ENCODE measurements around the gene RNF149.
"Not testable (repeated sequence)": the region's sequence is repeated elsewhere in the genome, so short reads cannot be mapped to it uniquely, and the experiment has no call there.

The RNF149 gene

GRCh38 chr2:101253013-101253702 lies 55.3 kb downstream of the RNF149 start:
- peak; percentile 26 to 48 for DNase-seq

- peak; percentile 94 for DNase-seq
Observed at GRCh38 chr2:101252408-101253012, 56.0 kb downstream of the RNF149 start, which contains the start of gene CNOT11. Gene CNOT11, plus strand, starts transcription at chr2:101252886. Its CDS starts 79 bp downstream, at chr2:101252965.

GRCh38 chr2:101251844-101252407 lies 56.6 kb downstream of the RNF149 start:
- no peak for DNase-seq

GRCh38 chr2:101251246-101251781 lies 57.2 kb downstream of the RNF149 start:
- not testable (repeated sequence) for DNase-seq

GRCh38 chr2:101249826-101250225 lies 58.7 kb downstream of the RNF149 start:
- no peak for DNase-seq

- DNase-seq = not testable (repeated sequence)
Observed at GRCh38 chr2:101248756-101249155, 59.7 kb downstream of the RNF149 start.

GRCh38 chr2:101245468-101245867 lies 63.0 kb downstream of the RNF149 start:
- DNase-seq = not testable (repeated sequence)

GRCh38 chr2:101244899-101245298 lies 63.6 kb downstream of the RNF149 start:
- not testable (repeated sequence) for DNase-seq

GRCh38 chr2:101244373-101244772 lies 64.1 kb downstream of the RNF149 start:
- DNase-seq = not testable (repeated sequence)

GRCh38 chr2:101241158-101241557 lies 67.3 kb downstream of the RNF149 start:
- no peak for DNase-seq

GRCh38 chr2:101240694-101241093 lies 67.8 kb downstream of the RNF149 start:
- DNase-seq = peak; percentile 13 to 50

- not testable (repeated sequence) for DNase-seq
Observed at GRCh38 chr2:101239760-101240118, 68.8 kb downstream of the RNF149 start.

GRCh38 chr2:101238930-101239759 lies 69.4 kb downstream of the RNF149 start:
- DNase-seq = no peak

GRCh38 chr2:101237944-101238343 lies 70.6 kb downstream of the RNF149 start:
- not testable (repeated sequence) for DNase-seq

- not testable (repeated sequence) for DNase-seq
Observed at GRCh38 chr2:101235956-101236355, 72.5 kb downstream of the RNF149 start.

GRCh38 chr2:101234169-101234938 lies 74.1 kb downstream of the RNF149 start:
- DNase-seq = no peak

GRCh38 chr2:101232770-101233169 lies 75.7 kb downstream of the RNF149 start:
- DNase-seq = no peak

GRCh38 chr2:101231937-101232730 lies 76.4 kb downstream of the RNF149 start:
- no peak for DNase-seq

- DNase-seq = no peak
Observed at GRCh38 chr2:101231240-101231639, 77.3 kb downstream of the RNF149 start.

- no peak for DNase-seq
Observed at GRCh38 chr2:101230541-101231001, 77.9 kb downstream of the RNF149 start.
